Amygdala (tissue), 56 donors: Measurements from ENCODE around the gene NBPF9.
"Not testable (repeated sequence)": the region's sequence is repeated elsewhere in the genome, so short reads cannot be mapped to it uniquely, and the experiment has no call there.

Experiments used
- DNase-seq, 56 donors: peaks; one replicate each; lab custom pipeline; 2025; lab: John Stamatoyannopoulos, UW

Gene NBPF9

GRCh38 chr1:149103109-149104081 lies at the start of gene NBPF9:
NBPF9 (minus strand) TSS chr1:149103551; CDS start chr1:149082139, 21,412 bp downstream.
- DNase-seq, result peak in 24 of 56 donors; percentile 1 to 72 (median 16)

GRCh38 chr1:149149909-149150308 lies 46.6 kb upstream of the NBPF9 start:
- DNase-seq, result not testable (repeated sequence)

- not testable (repeated sequence) for DNase-seq
Observed at GRCh38 chr1:149137585-149137984, 34.2 kb upstream of the NBPF9 start.

GRCh38 chr1:149130938-149131337 lies 27.6 kb upstream of the NBPF9 start:
- not testable (repeated sequence) for DNase-seq

GRCh38 chr1:149129245-149129644 lies 25.9 kb upstream of the NBPF9 start:
- not testable (repeated sequence) for DNase-seq

- DNase-seq, result not testable (repeated sequence)
Observed at GRCh38 chr1:149126555-149127145, 23.3 kb upstream of the NBPF9 start.

GRCh38 chr1:149123948-149124926 lies 20.9 kb upstream of the NBPF9 start:
- peak in 16 of 56 donors; percentile 0 to 52 (median 8) for DNase-seq

- DNase-seq, result not testable (repeated sequence)
Observed at GRCh38 chr1:149112828-149113227, 9.5 kb upstream of the NBPF9 start.

- DNase-seq, result not testable (repeated sequence)
Observed at GRCh38 chr1:149110343-149110742, 7.0 kb upstream of the NBPF9 start.

- DNase-seq, result not testable (repeated sequence)
Observed at GRCh38 chr1:149102574-149102973, 777 bp downstream of the NBPF9 start.

GRCh38 chr1:149098276-149098675 lies 5.1 kb downstream of the NBPF9 start:
- DNase-seq, result not testable (repeated sequence)

- DNase-seq, result not testable (repeated sequence)
Observed at GRCh38 chr1:149093155-149093554, 10.2 kb downstream of the NBPF9 start.

- DNase-seq, result not testable (repeated sequence)
Observed at GRCh38 chr1:149075505-149076127, 27.7 kb downstream of the NBPF9 start.

- not testable (repeated sequence) for DNase-seq
Observed at GRCh38 chr1:149064611-149065010, 38.7 kb downstream of the NBPF9 start.

- not testable (repeated sequence) for DNase-seq
Observed at GRCh38 chr1:149043056-149043455, 60.3 kb downstream of the NBPF9 start.

GRCh38 chr1:149033916-149034315 lies 69.4 kb downstream of the NBPF9 start:
- DNase-seq, result not testable (repeated sequence)

- not testable (repeated sequence) for DNase-seq
Observed at GRCh38 chr1:149024327-149024726, 79.0 kb downstream of the NBPF9 start.

- DNase-seq, result not testable (repeated sequence)
Observed at GRCh38 chr1:149018577-149018976, 84.8 kb downstream of the NBPF9 start.

GRCh38 chr1:149016626-149017025 lies 86.7 kb downstream of the NBPF9 start:
- not testable (repeated sequence) for DNase-seq

- not testable (repeated sequence) for DNase-seq
Observed at GRCh38 chr1:149015522-149015921, 87.8 kb downstream of the NBPF9 start.
